T-helper 22 cell (primary cell): ENCODE data around the gene BEND5.
A peak's percentile ranks its signal among the peaks of the same experiment; 100 is the strongest.

Experiments used
- DNase-seq: peaks from one replicate; pipeline ENCODE4 v3.0.0-alpha.2; 2020; ENCODE audit warnings: low read depth

Gene BEND5, protein sequence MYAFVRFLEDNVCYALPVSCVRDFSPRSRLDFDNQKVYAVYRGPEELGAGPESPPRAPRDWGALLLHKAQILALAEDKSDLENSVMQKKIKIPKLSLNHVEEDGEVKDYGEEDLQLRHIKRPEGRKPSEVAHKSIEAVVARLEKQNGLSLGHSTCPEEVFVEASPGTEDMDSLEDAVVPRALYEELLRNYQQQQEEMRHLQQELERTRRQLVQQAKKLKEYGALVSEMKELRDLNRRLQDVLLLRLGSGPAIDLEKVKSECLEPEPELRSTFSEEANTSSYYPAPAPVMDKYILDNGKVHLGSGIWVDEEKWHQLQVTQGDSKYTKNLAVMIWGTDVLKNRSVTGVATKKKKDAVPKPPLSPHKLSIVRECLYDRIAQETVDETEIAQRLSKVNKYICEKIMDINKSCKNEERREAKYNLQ

DNA sequence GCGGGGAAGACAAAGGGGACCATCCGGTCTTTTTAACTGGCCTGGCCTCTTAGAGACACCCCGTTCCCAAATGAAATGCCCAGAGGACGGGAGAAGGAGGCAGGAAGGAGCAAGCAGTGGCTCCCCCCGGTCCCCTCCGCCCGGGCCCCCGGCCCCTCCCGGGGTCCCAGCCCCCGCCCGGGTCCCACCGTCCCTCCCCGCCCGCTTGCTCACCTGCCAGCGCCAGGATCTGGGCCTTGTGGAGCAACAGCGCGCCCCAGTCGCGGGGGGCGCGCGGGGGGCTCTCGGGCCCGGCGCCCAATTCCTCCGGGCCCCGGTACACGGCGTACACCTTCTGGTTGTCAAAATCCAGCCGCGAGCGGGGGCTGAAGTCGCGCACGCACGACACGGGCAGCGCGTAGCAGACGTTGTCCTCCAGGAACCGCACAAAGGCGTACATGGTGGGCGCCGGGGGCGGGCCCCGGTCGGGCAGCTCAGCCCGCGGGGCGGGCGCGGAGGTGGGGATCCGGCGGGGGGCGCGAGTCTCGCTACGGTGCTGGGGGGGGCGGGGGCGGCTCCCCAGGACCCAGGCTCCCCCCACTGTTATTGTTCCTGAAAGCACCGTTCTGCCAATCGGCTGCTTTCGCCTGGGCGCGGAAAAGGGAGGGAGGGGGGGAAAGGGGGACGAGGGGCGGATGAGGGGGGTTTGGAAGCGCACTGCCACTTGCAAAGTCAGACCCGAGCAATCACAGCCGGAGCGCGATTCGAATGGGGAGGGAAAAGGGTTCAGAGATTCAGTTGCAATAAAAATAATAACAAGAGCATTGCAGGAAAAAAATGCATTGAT, at the start of gene BEND5:
Gene BEND5 (minus strand): TSS at position 499 of the 826 bp plus-strand sequence. CDS start 60 bp downstream, at position 439.
- peak; percentile 12 for DNase-seq

- no peak for DNase-seq
These were observed 46.5 kb upstream of the BEND5 start for GRCh38 chr1:48823168-48823567.

GRCh38 chr1:48820491-48820890, 43.8 kb upstream of the BEND5 start:
- no peak for DNase-seq

GRCh38 chr1:48817505-48818114, 40.9 kb upstream of the BEND5 start:
- no peak for DNase-seq

GRCh38 chr1:48810740-48811139, 34.0 kb upstream of the BEND5 start:
- DNase-seq: no peak

GRCh38 chr1:48808496-48808895, 31.8 kb upstream of the BEND5 start:
- no peak for DNase-seq

- DNase-seq: no peak
These were observed 31.0 kb upstream of the BEND5 start for GRCh38 chr1:48807554-48808260.

DNA sequence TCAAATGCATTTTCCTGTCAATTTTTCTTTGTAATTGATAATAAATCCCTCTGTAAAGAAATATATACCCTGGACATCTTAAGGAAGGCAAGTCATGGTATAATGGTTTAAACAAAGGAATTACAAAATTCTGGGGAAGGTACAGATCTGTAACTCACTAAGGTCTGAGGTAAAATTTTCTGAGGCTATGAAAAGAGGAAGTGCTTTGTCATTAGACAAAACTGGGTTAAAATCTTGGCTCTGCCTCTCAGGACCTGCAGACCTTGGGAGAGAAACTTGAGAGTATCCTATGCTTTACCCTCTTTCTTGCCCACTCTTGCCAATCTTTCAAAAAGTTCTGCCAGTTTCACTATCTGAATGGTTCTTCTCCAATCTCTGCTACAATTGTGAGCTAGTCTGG, 26.8 kb upstream of the BEND5 start:
- DNase-seq: no peak

DNA sequence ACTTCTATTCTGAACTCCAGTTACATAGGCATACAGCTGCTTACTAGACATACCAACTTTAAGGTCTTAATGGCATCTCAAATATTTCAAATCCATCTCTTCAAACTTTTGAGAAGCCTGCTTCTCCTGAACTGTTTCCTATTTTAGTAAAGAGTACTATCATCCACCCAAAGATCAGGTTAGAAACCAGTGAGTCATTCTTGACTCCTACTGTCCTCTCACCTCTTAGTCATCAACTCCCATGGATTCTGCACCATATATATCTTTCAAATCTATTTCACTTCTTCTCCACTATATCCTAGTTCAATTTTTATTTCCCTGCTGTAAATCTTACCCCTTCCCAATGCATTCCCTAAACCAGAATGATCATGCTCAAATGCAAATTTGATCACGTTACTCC, 18.1 kb upstream of the BEND5 start:
- no peak for DNase-seq

GRCh38 chr1:48793863-48794262, 17.2 kb upstream of the BEND5 start:
- no peak for DNase-seq

GRCh38 chr1:48792961-48793360, 16.3 kb upstream of the BEND5 start:
- no peak for DNase-seq

DNA sequence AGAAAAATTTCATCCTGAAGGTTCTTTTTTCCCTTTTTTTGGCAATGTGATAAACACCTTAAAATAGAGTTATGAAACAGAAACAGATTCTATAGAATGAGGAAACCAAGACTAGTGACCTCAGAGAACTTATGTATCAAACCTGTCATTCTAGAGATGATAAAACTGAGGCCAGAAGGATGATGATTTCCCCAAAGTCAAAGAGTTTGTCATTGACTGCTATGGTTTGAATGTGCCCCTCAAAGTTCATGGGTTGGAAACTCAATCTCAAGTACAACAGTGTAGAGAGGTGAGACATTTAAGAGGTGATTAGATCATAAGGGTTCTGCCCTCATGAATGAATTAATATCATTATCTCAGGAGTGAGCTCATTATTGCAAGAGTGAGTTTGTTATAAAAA, 13.7 kb upstream of the BEND5 start:
- DNase-seq: no peak

DNA sequence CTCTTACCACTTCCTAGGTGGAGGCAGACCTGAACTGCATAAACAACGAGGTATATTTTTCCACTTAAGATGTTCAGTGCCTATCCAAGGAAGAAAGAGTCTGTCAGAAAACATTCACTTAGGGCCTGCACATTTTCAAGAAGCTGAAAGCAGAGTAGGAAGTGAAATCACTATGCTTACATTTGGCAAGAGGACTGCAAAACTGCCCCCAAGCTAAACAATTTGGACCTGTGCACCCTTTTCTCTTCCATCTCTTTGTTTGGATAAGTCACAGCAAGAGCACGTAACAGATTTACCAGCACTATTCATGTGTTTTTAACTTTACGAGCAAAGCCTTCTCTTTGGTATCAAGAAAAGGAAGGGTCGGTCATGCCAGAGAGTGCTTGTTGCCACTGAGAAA, 13.2 kb upstream of the BEND5 start:
- no peak for DNase-seq

DNA sequence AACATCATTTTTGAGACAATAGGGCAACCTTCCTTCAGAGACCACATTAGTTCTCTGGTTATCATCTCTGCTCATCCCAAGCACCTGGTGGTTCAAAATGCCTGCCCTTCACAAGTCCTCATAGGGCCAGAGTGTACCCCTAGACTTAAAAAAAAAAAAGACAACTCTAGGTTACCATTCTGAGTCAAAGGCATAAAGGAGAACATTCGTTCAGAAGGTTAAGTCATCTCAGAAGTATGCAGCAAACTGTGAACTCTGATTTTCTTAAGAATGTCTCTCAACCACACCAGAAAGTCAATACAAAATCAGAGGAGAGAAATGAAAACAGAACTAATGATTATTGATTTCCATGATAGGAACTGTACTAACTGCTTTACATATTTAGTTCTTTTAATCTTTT, 9.2 kb upstream of the BEND5 start:
- DNase-seq: no peak

DNA sequence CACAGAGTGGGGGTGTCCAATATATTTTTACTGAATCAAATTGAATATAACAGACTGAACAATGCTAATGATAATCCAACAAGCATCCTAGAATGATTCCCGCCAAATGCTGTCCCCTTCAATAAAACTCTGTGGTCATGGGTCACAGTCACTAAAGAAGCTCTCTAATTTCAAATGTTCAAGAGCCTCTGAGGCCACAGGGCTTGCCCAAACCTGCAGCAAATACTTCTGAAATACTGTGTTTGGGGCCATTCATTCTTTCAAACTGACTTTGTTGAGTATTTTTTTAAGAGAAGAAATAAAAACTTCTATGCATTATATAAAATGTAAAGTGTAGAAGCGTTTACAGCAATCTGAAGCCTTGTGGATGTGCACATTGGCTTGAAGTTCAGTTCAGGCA, 7.6 kb upstream of the BEND5 start:
- no peak for DNase-seq

GRCh38 chr1:48777219-48777895, 666 bp upstream of the BEND5 start:
- DNase-seq: no peak

- no peak for DNase-seq
These were observed 779 bp downstream of the BEND5 start for GRCh38 chr1:48775831-48776392.

DNA sequence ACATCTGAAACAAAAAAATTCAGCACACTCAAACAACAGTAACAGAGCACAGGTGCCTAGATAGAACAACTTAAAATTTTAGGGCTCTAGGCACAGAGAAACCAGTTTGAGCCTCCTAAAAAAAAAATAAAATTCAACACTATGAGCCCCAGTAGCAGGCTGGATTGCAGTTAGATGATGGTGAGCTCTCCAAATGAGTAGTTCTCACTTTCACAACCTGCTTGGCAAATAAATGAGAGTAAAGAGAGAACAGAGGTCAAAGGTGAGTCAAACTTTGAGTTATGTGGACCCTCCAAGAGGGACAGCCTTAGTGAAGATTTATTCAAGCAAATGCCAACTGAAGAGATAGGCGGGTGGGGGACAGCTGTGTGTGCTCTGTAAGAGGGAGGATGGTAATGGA, 3.6 kb downstream of the BEND5 start:
- no peak for DNase-seq

DNA sequence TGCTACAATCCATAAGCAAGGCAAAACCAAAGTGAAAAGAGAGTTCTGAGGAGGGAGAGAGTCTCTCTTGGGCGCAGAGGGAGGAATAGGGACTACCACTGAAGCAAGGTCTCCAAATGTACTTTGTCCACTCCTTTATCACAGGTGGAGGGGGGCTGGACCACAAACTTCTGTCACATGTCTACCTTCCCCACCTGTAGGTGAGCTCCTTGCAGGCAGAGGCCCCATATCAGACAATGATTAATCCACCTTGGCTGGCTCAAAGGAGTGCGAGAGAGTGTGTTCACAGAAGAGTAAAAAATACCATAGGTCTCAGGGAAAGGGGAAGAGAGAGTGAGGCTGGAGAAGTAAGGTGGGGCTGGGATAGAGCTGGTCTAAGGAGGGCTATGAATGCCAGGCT, 4.5 kb downstream of the BEND5 start:
- DNase-seq: no peak

GRCh38 chr1:48771561-48771960, 5.1 kb downstream of the BEND5 start:
- DNase-seq: no peak

DNA sequence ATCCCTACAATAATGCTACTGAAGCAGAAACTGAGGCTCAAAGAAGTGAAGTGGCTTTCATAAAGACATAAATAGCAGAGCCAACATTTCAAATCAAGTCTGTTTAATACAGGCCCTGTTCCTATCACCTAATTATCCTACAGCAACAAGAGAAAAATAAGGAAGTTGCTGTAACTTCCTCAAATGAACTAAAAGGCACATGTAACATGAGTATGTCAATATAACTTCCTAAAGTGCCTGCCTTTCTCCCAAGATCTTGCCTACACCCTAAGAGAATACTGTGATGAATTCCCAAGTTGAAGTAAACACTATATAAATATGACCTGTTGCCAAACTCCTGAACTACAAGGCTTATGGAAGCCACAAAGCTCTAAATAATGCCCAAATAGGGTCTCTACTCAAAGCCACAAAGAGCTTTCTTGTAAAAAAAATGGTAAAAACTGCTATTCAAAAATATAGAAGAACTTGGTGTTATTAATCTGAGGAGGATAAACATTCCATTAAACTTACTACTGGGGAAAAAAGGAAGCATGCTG, 8.6 kb downstream of the BEND5 start:
- DNase-seq: no peak
